HG02852 (cell line): Measurements from ENCODE around the gene MYCN.

Experiments used
- ATAC-seq: cut with Tn5 transposase; IDR thresholded peaks from one replicate; pipeline ENCODE4 v1.9.1; 2021; ENCODE audit warnings: mild to moderate bottlenecking, moderate library complexity; ENCODE audit not compliant: unreplicated experiment

Gene MYCN

DNA sequence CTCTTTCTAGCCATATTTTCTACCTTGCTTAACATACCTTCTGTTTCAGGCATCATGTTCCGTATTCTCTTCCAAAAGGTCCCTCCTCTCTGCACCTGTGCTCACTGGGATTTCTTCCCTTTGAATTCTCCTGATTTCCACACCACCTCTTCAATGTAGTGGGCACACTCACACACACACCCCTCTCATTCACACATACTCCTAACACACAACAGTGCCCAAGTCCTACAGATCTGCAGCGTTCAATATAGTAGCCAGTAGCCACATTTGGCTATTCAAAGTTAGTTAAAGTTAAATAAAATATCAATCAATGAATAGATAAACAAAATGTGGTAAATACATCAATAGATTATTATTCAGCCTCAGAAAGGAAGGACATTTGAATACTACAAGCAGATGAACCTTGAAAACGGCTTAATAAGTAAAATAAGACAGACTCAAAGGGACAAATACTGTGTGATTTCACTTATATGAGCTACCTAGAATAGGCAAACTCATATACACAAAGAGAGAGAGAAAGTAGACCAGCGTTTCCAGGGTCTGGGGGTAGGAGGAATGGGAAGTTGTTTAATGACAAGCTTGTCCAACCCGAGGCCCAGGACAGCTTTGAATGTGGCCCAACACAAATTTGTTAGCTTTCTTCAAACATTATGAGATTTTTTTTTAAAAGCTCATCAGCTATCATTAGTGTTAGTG is 34.4 kb downstream of the MYCN start:
- ATAC-seq, result no peak

DNA sequence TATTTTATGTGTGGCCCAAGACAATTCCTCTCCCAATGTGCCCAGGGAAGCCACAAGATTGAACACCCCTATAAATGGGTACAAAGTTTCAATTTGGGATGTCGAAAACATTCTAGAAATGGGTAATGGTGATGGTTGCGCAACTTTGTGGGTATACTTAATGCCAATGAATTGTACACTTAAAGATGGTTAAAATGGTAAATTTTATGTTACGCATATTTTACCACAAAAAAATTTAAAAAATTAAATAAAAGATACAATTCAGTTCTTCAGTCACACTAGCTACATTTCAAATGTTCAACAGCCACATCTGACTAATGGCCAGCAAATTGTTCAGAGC is 34.9 kb downstream of the MYCN start:
- ATAC-seq, result no peak

DNA sequence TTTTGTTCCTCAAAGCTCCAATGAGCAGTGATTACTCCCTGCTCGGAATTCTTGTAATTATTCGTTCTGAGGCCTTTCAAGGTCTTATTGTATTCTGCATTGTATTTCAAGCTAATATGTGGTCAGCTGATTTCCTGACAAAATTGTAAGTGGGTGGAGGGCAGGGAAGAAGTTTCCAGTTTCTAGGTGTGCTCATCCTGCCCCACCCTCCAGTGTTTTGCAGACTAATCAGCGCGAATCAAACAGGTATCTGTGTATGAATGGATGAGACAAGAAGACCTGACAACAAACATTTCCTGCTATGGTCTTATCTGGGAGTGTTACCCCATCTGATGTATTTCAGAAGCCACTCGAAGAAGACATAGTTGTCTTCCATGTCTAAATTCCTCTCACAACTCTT is 35.3 kb downstream of the MYCN start:
- ATAC-seq, result no peak

DNA sequence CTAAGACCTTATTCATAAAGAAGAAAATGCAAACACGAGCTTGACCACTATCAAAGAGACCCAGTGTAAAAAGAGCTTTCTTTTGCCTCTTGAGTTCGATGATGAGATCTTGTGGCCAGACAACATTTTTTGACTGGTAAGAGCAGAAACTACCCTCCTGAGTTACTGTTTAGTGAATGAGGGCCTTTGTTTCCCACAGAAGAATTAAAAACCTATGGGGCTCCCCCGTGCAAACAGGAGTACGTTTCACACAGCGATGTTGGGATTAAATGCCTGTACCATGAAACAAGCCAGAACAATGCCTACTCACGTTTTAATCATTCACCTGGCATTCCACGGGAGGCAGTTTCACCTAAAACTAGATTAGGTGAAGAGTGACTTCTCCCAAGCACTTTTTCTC is 36.0 kb downstream of the MYCN start:
- no peak for ATAC-seq

DNA sequence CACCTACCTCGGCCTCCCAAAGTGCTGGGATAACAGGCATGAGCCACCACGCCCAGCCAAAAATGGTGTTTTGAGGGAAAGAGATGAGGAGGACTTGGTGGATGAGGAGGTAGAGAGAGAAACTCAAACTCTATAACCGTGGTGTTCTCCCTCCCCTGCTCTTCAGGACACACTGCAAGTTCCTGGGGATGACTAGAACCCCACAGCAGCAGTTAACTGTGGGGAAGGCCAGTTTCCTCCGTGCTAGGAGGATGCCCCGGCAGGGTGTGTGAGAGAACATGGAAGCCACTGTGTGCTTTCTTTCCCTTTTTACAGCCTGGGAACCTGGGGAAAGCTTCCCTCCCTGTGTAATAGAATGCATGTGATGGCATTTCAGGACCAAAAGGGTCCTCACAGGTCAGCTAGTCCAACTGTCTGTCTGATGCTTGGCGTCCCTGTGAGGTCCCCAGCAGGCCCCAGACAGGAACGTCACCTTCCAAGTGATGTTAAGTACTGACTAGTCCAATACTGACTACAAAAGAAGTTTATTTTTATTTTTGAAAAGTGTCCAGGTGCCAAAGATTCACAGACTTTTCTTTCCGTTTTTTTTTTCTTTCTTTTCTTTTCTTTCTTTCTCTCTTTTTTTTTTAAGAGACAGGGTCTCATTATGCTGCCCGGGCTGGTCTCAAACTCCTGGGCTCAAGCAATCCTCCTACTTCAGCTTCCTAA is 38.9 kb downstream of the MYCN start:
- ATAC-seq, result no peak

DNA sequence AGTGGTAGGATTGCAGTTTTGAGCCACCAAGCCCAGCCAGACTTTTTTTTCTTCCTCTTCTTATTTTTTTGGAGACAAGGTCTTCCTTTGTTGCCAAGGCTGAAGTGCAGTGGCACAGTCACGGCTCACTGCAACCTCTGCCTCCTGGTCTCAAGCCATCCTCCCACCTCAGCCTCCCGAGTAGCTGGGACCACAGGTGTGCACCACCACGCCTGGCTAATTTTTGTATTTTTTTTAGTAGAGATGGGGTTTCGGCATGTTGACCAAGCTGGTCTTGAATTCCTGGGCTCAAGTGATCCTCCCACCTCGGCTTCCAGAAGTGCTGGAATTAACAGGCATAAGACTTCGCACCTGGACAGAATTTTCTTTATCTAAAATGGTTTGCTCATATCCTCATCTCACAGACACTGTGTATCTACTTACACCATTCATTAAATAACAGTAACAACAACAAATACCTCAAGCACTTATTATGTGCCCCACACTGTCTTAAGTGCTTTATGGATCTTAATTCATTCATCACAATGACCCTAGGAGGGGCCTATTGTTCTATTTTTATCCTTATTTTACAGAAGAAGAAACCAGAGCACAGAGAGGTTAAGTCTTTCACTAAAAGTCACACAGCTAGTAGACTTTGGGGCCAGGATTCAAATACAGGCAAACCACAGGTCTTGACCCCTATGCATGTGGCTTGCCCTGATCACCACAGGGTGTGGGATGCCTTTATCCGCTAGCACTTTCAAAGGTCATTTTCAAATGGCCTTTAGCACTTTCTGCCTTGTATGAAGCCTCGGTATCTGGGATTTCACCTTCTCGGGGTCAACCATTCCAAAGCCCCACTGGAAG is 39.6 kb downstream of the MYCN start:
- no peak for ATAC-seq

DNA sequence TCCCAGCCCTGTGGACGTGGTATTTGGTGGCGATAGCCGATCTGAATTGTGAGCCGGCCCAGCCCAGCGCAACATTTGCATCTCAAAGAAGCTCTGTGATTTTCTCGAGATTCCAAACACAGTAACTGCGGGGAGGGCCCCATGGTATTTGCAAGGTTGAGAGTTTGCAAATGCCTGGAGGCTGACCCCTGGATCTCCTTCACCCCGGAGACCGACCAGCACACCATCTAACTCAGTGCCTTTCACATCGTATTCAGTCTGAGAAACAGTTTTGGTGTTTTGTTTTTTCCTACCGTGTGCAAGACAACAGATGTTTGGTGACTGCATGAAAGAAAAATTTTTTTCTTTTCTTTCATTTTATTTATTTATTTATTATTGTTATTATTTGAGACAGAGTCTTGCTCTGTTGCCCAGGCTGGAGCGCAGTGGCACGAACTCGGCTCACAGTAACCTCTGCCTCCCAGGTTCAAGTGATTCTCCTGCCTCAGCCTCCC is 40.3 kb downstream of the MYCN start:
- ATAC-seq, result no peak

DNA sequence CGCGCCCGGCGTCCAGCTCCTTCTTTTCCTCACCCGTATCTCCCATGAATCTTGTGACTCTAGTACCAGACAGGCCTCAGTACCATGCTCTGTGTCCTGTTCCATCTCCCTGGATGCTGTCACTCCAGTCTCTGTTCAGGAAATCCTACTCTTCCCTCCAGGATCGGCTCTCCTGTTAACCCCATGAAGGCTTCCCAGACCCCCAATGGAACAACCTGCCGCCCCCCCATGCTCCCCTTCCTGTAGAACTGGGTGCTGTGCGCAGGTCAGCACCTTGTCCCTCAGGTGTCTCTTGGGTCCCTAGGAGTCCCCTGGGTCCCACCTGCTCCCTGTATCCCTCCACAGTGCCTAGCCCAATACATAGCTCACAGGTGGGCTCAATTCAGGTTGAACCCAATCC is 41.3 kb downstream of the MYCN start:
- no peak for ATAC-seq

DNA sequence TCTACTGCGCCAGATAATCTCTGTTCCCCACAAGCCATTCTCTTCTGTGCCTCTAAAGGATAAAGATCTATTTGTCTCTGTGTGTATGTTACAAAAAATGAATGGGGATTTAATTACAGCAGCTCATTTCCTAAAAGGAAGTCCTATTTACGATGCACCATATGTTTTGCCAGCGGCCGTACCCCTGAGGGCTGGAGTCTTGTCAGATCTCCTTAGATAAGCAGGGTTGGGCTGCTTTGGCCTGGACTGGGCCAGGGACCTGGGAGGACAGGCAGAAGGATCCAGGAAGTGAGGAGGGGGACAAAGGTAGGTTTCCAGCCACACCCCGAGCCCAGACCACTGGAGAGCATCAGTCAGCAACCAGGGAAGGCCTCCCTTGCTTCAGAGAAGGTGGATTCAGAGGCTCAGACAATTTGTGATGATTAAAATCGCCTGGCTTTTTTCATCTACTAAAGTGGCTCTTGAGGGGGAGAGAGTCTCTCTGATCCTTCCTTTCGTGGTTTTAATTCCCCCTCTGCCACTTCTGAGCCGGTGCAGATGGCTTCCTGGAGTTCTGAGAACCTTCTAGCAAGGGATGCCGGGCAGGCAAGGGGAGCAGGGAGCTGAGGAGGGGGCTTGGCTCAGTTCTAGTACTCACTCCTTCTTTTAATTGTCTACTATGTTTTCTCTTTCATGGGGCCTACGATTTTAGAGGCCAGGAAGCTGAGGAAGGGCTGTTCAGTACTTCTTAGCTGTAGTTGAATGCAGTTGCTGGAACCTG is 42.1 kb downstream of the MYCN start:
- ATAC-seq, result no peak

DNA sequence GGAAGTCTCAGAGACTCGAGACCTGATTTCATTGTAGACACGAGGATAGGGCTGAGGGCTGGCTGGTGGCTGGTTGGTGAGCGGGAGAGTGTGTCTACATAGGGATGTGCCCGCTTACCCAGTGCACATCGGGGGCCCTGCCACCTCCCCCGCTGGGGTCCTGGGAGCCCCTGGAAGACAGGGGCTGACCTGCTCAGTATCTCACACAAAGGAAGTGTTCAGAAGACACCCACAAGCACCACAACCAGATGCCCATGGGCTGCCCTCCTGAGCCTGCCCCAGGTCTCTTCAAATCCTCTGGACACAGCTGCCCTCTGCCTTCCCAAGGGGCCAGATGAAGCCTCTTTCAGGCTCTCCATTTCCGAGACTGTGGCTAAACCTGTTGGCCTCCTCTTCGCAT is 43.1 kb downstream of the MYCN start:
- ATAC-seq, result no peak

DNA sequence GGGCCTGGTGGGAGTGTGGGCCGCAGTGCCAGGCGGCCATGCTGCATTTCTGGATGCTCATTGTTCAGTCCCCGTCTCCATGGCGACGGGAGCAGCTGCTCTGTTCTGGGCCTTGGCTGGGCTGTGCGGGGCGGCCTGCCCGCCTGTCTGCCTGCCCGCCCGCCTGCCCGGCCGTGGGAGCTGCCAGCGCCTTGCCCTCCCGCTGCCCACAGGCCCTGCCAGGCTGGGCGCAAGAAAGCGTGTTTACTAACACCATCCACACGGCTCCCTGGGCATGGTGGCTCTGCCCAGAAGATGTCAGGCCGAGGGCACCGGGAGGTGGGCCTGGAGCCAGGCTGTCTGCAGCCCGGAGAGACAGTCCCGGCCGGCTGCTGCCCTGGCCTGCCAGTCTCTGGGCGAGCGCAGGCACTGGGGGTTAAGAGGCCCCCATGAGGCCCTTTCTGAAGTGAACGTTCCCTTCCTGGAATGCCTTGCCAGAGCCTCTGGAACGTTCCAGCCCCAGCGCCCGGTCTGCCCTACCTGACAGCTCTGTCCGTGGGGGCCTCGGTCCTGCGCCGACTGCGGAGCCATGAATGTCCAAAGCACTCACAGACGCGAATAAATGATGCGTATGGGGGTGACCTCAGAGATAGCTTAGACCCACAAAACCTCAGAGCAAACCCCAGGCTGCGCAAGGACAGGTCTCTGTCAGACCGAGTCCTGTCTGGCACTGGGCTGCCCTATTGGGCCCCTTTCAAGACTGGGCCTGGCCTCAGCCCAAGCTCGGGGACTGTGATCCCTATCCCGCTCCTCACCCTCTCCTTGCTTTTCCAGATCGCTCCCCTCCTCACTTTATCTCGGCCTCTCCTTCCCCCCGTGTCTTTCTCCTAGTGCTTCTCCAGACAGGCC is 44.3 kb downstream of the MYCN start:
- no peak for ATAC-seq

DNA sequence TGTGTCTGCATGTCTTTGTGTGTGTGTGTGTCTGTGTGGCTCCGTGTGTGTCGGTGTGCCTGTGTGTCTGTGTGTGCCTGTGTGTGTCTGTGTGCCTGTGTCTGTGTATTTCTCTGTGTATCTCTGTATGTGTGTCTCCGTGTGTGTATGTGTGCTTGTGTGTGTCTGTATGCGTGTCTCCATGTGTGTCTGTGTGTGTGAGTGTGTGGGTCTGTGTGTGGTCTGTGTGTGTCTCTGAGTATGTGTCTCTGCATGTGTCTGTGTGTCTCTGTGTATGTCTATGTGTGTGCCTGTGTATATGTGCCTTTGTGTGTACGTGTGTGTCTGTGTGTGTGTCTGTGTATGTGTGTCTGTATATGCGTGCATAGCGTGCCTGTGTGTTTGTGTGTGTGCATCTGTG is 45.2 kb downstream of the MYCN start:
- ATAC-seq, result no peak

DNA sequence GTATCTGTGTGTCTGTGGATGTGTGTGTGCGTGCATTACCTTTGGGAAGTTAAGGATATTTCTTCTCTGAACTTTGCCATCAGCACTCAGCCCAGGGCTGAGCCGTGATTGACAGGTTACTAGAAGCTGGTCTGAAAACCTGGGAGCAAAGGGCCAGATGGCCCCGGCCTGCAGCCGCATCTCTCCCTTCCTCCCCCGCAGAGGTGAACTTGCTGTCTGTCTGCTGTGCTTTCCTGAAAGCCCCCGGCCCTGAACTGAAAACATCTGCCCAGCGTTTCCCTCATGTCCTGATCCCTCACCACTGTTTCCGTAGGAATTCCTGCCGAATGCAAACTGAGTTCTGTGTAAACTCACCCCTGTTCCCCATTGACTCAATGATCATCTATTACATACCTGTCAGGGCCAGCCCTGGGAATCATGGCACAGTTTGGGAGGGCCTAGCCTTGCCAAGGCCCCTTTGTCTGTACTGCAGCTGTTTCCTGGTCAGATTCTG is 45.8 kb downstream of the MYCN start:
- no peak for ATAC-seq

DNA sequence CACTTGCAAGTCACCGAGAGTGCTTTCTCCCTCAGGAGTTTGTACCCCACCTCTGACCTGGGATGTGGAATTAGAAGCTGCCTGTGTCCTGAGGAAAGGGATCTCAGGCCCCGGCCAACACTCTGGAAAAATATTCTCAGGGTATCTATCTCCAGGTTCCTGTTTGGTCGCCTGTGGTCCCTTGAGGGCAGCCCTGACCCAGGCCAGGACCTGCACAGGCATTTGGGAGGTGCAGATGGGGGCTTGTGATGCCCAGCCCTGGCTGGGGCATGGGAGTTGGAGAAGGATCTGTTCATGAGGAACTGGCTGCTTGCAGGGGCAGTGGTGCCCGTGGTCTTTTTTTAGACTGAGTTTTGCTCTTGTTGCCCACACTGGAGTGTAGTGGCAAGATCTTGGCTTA is 46.3 kb downstream of the MYCN start:
- no peak for ATAC-seq

DNA sequence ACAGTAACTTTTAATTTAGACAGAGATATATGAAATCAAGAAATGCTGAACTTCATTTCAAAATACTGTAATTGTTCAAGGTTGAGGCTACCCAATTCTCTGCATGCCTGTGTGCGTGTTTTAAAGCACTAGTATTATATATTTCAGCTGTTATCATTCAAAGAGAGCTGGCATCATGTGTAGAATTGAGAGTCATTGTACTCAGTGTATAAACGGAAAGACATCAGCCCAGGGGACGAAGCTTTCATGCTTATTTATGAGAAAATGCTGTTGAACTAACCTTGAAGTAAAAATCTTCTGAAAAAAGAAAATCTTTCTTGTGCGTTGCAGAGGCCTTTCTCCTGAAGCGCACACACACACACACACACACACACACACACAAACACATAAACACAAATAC is 48.4 kb downstream of the MYCN start:
- ATAC-seq, result no peak

DNA sequence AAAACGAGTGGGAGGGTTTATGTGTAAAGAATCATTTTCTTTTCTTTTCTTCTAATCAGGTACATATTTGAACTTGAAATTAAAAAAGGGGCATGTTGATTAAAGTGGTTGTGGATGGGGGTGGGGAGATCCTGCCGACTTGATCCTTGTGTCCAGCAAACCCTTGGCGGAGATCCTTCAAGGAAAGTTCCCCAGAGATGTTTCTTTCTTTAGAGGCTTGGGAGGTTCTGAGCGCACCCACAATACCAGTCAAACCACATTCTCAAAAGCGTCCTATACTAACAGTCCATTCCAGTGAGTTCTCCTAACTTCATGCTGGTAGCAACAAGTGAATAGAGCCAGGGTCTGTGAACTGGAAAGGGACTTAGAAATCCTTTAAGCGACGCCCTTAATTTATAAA is 49.2 kb downstream of the MYCN start:
- no peak for ATAC-seq

DNA sequence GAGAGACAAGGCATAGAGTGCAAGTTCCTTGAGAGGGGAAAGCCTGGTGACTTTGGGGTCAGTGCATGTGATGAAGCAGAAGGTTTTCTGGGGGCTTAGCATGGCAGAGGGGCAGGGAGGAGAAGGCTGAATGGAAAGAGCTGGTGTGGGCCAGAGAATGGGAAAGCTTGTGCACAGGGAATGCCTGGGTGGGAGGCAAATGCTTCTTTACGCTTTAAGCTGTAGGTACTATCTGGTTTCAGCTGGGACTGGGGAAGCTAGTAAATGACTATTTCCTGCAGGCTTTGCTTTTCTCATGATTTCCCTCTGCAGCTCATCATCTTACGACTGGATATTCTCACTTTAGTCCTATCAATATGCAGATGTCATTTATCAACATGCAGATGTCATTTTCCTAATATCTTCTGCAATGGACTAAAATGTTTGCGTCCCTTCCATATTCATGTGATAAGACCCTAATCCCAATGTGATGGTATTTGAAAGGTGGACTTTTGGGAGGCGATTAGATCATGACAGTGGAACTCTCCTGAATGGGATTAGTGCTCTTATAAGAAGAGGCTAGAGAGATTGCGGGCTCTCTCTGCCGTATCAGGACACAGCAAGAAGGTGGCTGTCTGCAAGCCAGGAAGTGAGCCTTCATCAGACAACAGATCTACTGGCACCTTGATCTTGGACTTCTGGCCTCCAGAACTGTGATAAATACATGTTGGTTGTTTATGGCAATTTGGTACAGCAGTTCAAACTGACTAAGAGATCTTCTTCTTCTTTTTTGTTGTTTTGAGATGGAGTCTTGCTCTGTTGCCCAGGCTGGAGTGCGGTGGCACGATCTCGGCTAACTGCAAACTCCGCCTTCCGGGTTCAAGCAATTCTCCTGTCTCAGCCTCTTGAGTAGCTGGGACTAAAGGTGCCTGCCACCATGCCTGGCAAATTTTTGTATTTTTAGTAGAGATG is 50.1 kb downstream of the MYCN start:
- no peak for ATAC-seq

DNA sequence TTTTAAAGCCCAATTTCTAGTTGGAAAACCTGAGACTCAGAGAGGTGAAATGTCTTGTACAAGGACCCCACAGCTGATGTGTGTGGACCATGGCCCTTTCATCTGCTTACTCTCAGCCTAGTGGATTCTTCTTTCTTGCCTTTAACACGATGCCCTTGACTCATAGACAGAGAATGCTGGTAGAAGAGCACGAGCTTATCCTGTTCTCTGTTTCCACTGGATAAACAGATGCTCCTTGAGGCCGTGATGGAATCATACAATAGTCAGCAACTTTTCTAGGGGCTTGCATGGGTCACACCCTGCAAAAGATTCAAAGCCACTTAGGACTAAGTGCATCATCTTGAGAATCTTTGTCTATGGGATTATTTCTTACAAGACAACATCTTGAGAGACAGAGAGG is 50.9 kb downstream of the MYCN start:
- no peak for ATAC-seq
